IMR-90 (cell line): ENCODE data around the gene NADK2. TPM values are rescaled to one million over a fixed set of nuclear protein-coding genes. Genes with fewer than 3 reads are reported as not detected.

Experiments
- ATAC-seq: fragments of 200-7000 bp; cut with Tn5 transposase; 2 replicates; pipeline ENCODE4 v1.9.1; 2020; ENCODE audit warnings: low read depth, mild to moderate bottlenecking, moderate library complexity
- BruUV-seq: library from RNA; stranded (reverse); fragments of 400-500 nt; replicated peaks from 2 replicates; lab custom pipeline; 2021; lab: Mats Ljungman, UMichigan
- CTCF ChIA-PET: fragments of 300-600 bp; formaldehyde crosslinking; extraction: SDS; loops from one replicate; lab custom pipeline; 2021; ENCODE audit warnings: antibody characterized with exemption; lab: Yijun Ruan, JAX
- POLR2A ChIA-PET: fragments of 300-600 bp; sonication (Branson Sonifier 250); formaldehyde crosslinking; loops from one replicate; lab custom pipeline; 2022; ENCODE audit warnings: antibody characterized with exemption; ENCODE audit not compliant: unreplicated experiment; lab: Charles Lee
- DNase-seq: peaks from one replicate; pipeline ENCODE4 v3.0.0; 2013
- H2AFZ ChIP-seq: replicated peaks from 2 replicates; pipeline ENCODE3; 2013; ENCODE audit warnings: low read length, mild to moderate bottlenecking; ENCODE audit not compliant: poor library complexity
- H2AK5ac ChIP-seq: 2 replicates; pipeline ENCODE4 v1.6.1; 2013; ENCODE audit warnings: low read depth, low read length, inconsistent platforms
- H2AK9ac ChIP-seq: replicated peaks from 2 replicates; pipeline ENCODE3; 2013; ENCODE audit warnings: mild to moderate bottlenecking, low read depth, low read length, moderate library complexity; ENCODE audit not compliant: poor library complexity
- H2BK120ac ChIP-seq: 2 replicates; pipeline ENCODE4 v1.6.1; 2013; ENCODE audit warnings: low read depth, low read length, inconsistent platforms
- H2BK15ac ChIP-seq: 3 replicates; pipeline ENCODE4 v1.6.1; 2013; ENCODE audit warnings: low read depth, low read length, inconsistent platforms
- H2BK20ac ChIP-seq: 2 replicates; pipeline ENCODE4 v1.6.1; 2013; ENCODE audit warnings: low read depth, mild to moderate bottlenecking, inconsistent platforms, low read length, moderate library complexity
- H2BK5ac ChIP-seq: 2 replicates; pipeline ENCODE4 v1.6.1; 2013; ENCODE audit warnings: mild to moderate bottlenecking, low read depth, low read length, inconsistent platforms; ENCODE audit not compliant: poor library complexity, severe bottlenecking
- H3K14ac ChIP-seq: replicated peaks from 2 replicates; pipeline ENCODE4 v1.6.1; 2013; ENCODE audit warnings: low read depth, low read length, inconsistent platforms
- H3K18ac ChIP-seq: 2 replicates; pipeline ENCODE4 v1.6.1; 2013; ENCODE audit warnings: low read depth, low read length, control low read depth
- H3K23ac ChIP-seq: 2 replicates; pipeline ENCODE4 v1.6.1; 2013; ENCODE audit warnings: low read depth, low read length, inconsistent platforms
- H3K27ac ChIP-seq: 2 replicates; pipeline ENCODE4 v1.5.1; 2013; ENCODE audit warnings: mild to moderate bottlenecking, control low read depth, low read length; ENCODE audit not compliant: insufficient read depth
- H3K27me3 ChIP-seq: 2 replicates; pipeline ENCODE4 v1.6.1; 2013; ENCODE audit warnings: low read length; ENCODE audit not compliant: control insufficient read depth, insufficient read depth
- H3K36me3 ChIP-seq: 2 replicates; pipeline ENCODE4 v1.6.1; 2013; ENCODE audit warnings: low read length, mixed read lengths; ENCODE audit not compliant: control insufficient read depth, insufficient read depth
- H3K4ac ChIP-seq: 2 replicates; pipeline ENCODE4 v1.6.1; 2013; ENCODE audit warnings: low read depth, low read length, inconsistent platforms
- H3K4me1 ChIP-seq: 2 replicates; pipeline ENCODE4 v1.6.1; 2013; ENCODE audit warnings: low read length, mixed read lengths; ENCODE audit not compliant: control insufficient read depth, insufficient read depth
- H3K4me2 ChIP-seq: 2 replicates; pipeline ENCODE4 v1.6.1; 2013; ENCODE audit warnings: low read depth, mild to moderate bottlenecking, control low read depth, low read length, moderate library complexity
- H3K4me3 ChIP-seq: 2 replicates; pipeline ENCODE4 v1.5.1; 2013; ENCODE audit warnings: low read depth, mild to moderate bottlenecking, control low read depth, low read length, moderate library complexity; ENCODE audit not compliant: insufficient read depth
- H3K56ac ChIP-seq: 2 replicates; pipeline ENCODE4 v1.6.1; 2013; ENCODE audit warnings: low read length, inconsistent platforms; ENCODE audit not compliant: insufficient read depth; ENCODE audit errors: extremely low read depth
- H3K79me1 ChIP-seq, 2 experiments: 2 replicates each; pipeline ENCODE4 v1.6.1; 2013; ENCODE audit warnings: low read length in 2 of 2, inconsistent platforms in 1 of 2, low read depth in 1 of 2
- H3K9ac ChIP-seq: 2 replicates; pipeline ENCODE4 v1.6.1; 2013; ENCODE audit warnings: low read depth, low read length, control low read depth
- H3K9me1 ChIP-seq: 2 replicates; pipeline ENCODE4 v1.6.1; 2013; ENCODE audit warnings: low read length, inconsistent platforms; ENCODE audit not compliant: insufficient read depth
- H3K9me3 ChIP-seq: 2 replicates; pipeline ENCODE4 v1.6.1; 2013; ENCODE audit warnings: low read length; ENCODE audit not compliant: control insufficient read depth, insufficient read depth
- H4K20me1 ChIP-seq: 2 replicates; pipeline ENCODE4 v1.6.1; 2013; ENCODE audit warnings: low read length, inconsistent platforms; ENCODE audit not compliant: insufficient read depth
- H4K5ac ChIP-seq: 2 replicates; pipeline ENCODE4 v1.6.1; 2013; ENCODE audit warnings: mild to moderate bottlenecking, low read depth, low read length, control low read depth
- H4K8ac ChIP-seq, 2 experiments: 2 replicates each; pipeline ENCODE4 v1.6.1; 2013; ENCODE audit warnings: low read depth in 2 of 2, low read length in 2 of 2, control low read depth in 1 of 2, inconsistent platforms in 1 of 2
- H4K91ac ChIP-seq: 2 replicates; pipeline ENCODE4 v1.6.1; 2013; ENCODE audit warnings: low read depth, low read length, inconsistent platforms; ENCODE audit not compliant: insufficient read depth
- CHD1 ChIP-seq: IDR thresholded peaks from 2 replicates; pipeline ENCODE4 v1.6.1; 2012; ENCODE audit warnings: low read depth, low read length, improper control_type of control experiment
- MAFK ChIP-seq: IDR thresholded peaks from 2 replicates; pipeline ENCODE4 v1.6.1; 2012; ENCODE audit warnings: low read depth, low read length, improper control_type of control experiment
- WGBS, 2 experiments: methylation state at CpG; one replicate each; pipeline versions ENCODE4 v1.1.5 to v1.1.7; 2013; ENCODE audit warnings: missing lambda C conversion rate in 2 of 2; ENCODE audit not compliant: insufficient read length in 1 of 2; ENCODE audit errors: extremely low coverage in 2 of 2; 5-methylcytosine and 5-hydroxymethylcytosine counted together
- dilution Hi-C: fragments of 300-500 bp; cut with HindIII; formaldehyde crosslinking; loops from one replicate; pipeline ENCODE4 v1.14.3; 2018; ENCODE audit warnings: low sequenced_read_pairs; ENCODE audit not compliant: unreplicated experiment
- in situ Hi-C: fragments of 300-500 bp; cut with MboI; formaldehyde crosslinking; loops from 3 replicates; pipeline ENCODE4 v1.14.3; 2019; ENCODE audit warnings: low sequenced_read_pairs, inconsistent platforms, mixed read lengths
- intact Hi-C: fragments of 100-400 bp; cut with micrococcal nuclease; formaldehyde crosslinking; loops from 2 replicates; pipeline ENCODE4 v1.10.0; 2022
- polyA plus RNA-seq, 3 experiments: library from polyadenylated mRNA; depleted of rRNA; stranded (reverse); fragments of >200 nt; gene quantifications; 2 replicates each; pipeline ENCODE4 v1.2.3, GENCODE V29; 2012; ENCODE audit warnings: low replicate concordance in 1 of 3
- total RNA-seq: library from RNA; depleted of rRNA; stranded (reverse); fragments of >200 nt; gene quantifications from 2 replicates; pipeline ENCODE4 v1.2.3, GENCODE V29; 2012

Gene NADK2
- total and polyA plus RNA-seq, 2 of the 4 experiments (the other 2 are of a cell fraction) = 7.4 to 17.4 TPM

DNA sequence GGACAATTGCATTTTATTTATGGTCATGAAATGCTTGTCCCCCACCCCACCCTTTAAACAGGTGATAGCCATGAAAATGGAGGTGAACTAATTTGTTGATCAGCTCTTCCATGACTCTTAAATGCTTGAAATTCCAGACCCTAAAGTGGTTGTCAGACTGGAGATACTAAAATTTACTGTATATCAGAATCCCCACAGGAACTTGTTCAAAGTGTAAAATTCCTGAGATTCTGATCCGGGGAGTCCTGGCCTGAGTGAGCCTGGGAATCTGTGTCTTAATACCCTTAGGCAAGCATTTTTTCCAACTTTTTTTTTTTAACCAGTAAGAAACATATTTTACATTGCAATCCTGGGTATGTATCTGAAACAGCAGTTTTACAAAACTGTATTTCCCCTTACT lies 85.1 kb downstream of the NADK2 start:
- H2BK15ac ChIP-seq = no peak overlapping the region
- intact Hi-C loops (no loop called here), dilution Hi-C loops (no loop called here), in situ Hi-C loops (no loop called here)
- H3K23ac ChIP-seq = peak overlapping the region; percentile 18; the same call in 1 of the 2 replicates
- no peak overlapping the region for H2AFZ ChIP-seq
- no TSS peak for BruUV-seq
- DNase-seq (peak; percentile 69), ATAC-seq (peak; percentile 22)
- no peaks in the 10 kb centered on the region for H4K20me1 ChIP-seq
- H2BK20ac ChIP-seq = peak overlapping the region; percentile 15; the same call in 1 of the 2 replicates
- peak overlapping the region; percentile 10 for H2BK120ac ChIP-seq
- H2AK5ac ChIP-seq = no peak overlapping the region
- no peak for TF ChIP-seq CHD1
- TF ChIP-seq MAFK = peak; percentile 87
- H2AK9ac ChIP-seq = peak overlapping the region; percentile 63
- H3K4me3 ChIP-seq = no peak overlapping the region
- H3K4me1 ChIP-seq = peaks cover 20% of the 10 kb centered on the region
- CTCF ChIA-PET = no interaction called here
- H3K18ac ChIP-seq = peak overlapping the region; percentile 33
- H3K9me1 ChIP-seq = peaks cover 3% of the 10 kb centered on the region; the same call in 1 of the 2 replicates
- no peaks in the 10 kb centered on the region for H3K9me3 ChIP-seq
- H3K4me2 ChIP-seq = peak overlapping the region; percentile 27
- POLR2A ChIA-PET = interaction anchor here (0.6 kb wide), 1 partner anchor 10 kb away, joined by 3 read pairs; no protein-coding TSS in a partner anchor
- no peak overlapping the region for H3K56ac ChIP-seq
- peak overlapping the region; percentile 12; the same call in 1 of the 2 replicates for H4K5ac ChIP-seq
- H3K9ac ChIP-seq = no peak overlapping the region
- H3K27ac ChIP-seq = peak overlapping the region; percentile 58; the same call in 1 of the 2 replicates
- H4K91ac ChIP-seq = peak overlapping the region; percentile 70
- H3K36me3 ChIP-seq = peaks cover 31% of the 10 kb centered on the region
- peak overlapping the region in 1 of 2 experiments; percentile 71; a peak in 3 of 4 replicates for H4K8ac ChIP-seq
- peak overlapping the region; percentile 75 for H2BK5ac ChIP-seq
- peak overlapping the region; percentile 65 for H3K4ac ChIP-seq
- WGBS, 2 experiments = no CpG with 5 or more reads among the region's 1 CpG
- no peak overlapping the region for H3K14ac ChIP-seq
- H3K27me3 ChIP-seq = no peaks in the 10 kb centered on the region
- peaks cover 48 to 83% of the 10 kb centered on the region in 2 experiments for H3K79me1 ChIP-seq
